Neural cell (in vitro differentiated cells): ENCODE results near the gene DERL3. TPM values are rescaled to one million over a fixed set of nuclear protein-coding genes. Genes with fewer than 3 reads are reported as not detected.

Experiments used
- H2AFZ ChIP-seq: fragments of 200-600, 300-800 bp; sonication (generic), shearing (Covaris generic); 2 replicates; pipeline ENCODE4 v1.6.0; 2014; ENCODE audit warnings: low read depth, mild to moderate bottlenecking, antibody characterized with exemption, low read length, moderate library complexity
- H3F3A ChIP-seq: fragments of 200-600 bp; shearing (Covaris generic); 2 replicates; pipeline ENCODE4 v1.6.1; 2016; ENCODE audit warnings: mild to moderate bottlenecking, moderate library complexity, mixed read lengths, antibody characterized with exemption, low read length; ENCODE audit not compliant: insufficient read depth, poor library complexity, severe bottlenecking
- H3K27ac ChIP-seq: fragments of 200-600, 300-800 bp; sonication (generic), shearing (Covaris generic); 2 replicates; pipeline ENCODE4 v1.5.1; 2014; ENCODE audit warnings: mild to moderate bottlenecking, low read length, moderate library complexity
- H3K27me3 ChIP-seq: fragments of 300-800, 200-600 bp; sonication (generic), shearing (Covaris generic); 2 replicates; pipeline ENCODE4 v1.6.0; 2014; ENCODE audit warnings: mild to moderate bottlenecking, low read depth, low read length, moderate library complexity; ENCODE audit not compliant: insufficient read depth
- H3K36me3 ChIP-seq: fragments of 300-800, 200-600 bp; sonication (generic), shearing (Covaris generic); 2 replicates; pipeline ENCODE4 v1.5.1; 2014; ENCODE audit warnings: mild to moderate bottlenecking, antibody characterized with exemption, low read length, moderate library complexity; ENCODE audit not compliant: insufficient read depth
- H3K4me2 ChIP-seq: fragments of 300-800, 200-600 bp; sonication (generic), shearing (Covaris generic); 2 replicates; pipeline ENCODE4 v1.6.0; 2014; ENCODE audit warnings: mild to moderate bottlenecking, low read length
- H3K4me3 ChIP-seq: fragments of 300-800, 200-600 bp; sonication (generic), shearing (Covaris generic); 2 replicates; pipeline ENCODE4 v1.5.1; 2014; ENCODE audit warnings: mild to moderate bottlenecking, low read length, moderate library complexity
- H3K79me2 ChIP-seq: fragments of 200-600 bp; shearing (Covaris generic); replicated peaks from 2 replicates; pipeline ENCODE4 v1.6.0; 2014; ENCODE audit warnings: mild to moderate bottlenecking, low read length, moderate library complexity; ENCODE audit not compliant: insufficient read depth
- H3K9ac ChIP-seq: fragments of 300-800, 200-600 bp; sonication (generic), shearing (Covaris generic); 2 replicates; pipeline ENCODE4 v1.6.1; 2016; ENCODE audit warnings: mild to moderate bottlenecking, low read length, mixed read lengths
- H3K9me2 ChIP-seq: fragments of 200-600 bp; shearing (Covaris generic); 2 replicates; pipeline ENCODE4 v1.6.1; 2016; ENCODE audit warnings: mild to moderate bottlenecking, low read length, mixed read lengths; ENCODE audit not compliant: insufficient read depth
- H3K9me3 ChIP-seq: fragments of 200-600, 300-800 bp; sonication (generic), shearing (Covaris generic); 2 replicates; pipeline ENCODE4 v1.6.1; 2016; ENCODE audit warnings: mild to moderate bottlenecking, mixed run types, low read length, moderate library complexity, mixed read lengths
- H4K20me1 ChIP-seq: fragments of 200-600 bp; shearing (Covaris generic); 2 replicates; pipeline ENCODE4 v1.6.1; 2016; ENCODE audit warnings: mild to moderate bottlenecking, mixed run types; ENCODE audit not compliant: insufficient read depth
- EP300 ChIP-seq: fragments of 450-650 bp; conservative IDR thresholded peaks from 2 replicates; pipeline ENCODE4 v1.6.1; 2014; ENCODE audit warnings: antibody characterized with exemption, mild to moderate bottlenecking, moderate library complexity; ENCODE audit not compliant: poor library complexity, severe bottlenecking
- EZH2 ChIP-seq: fragments of 200-600, 300-800 bp; shearing (Covaris generic), sonication (generic); IDR thresholded peaks from 2 replicates; pipeline ENCODE4 v1.6.1; 2014; ENCODE audit warnings: antibody characterized with exemption, low read length, borderline replicate concordance, mild to moderate bottlenecking; ENCODE audit not compliant: insufficient read depth, poor library complexity, severe bottlenecking
- MXI1 ChIP-seq: fragments of 450-650 bp; conservative IDR thresholded peaks from 2 replicates; pipeline ENCODE4 v1.6.1; 2014; ENCODE audit warnings: antibody characterized with exemption, mild to moderate bottlenecking; ENCODE audit not compliant: poor library complexity, severe bottlenecking
- POLR2AphosphoS5 ChIP-seq: IDR thresholded peaks from 2 replicates; pipeline ENCODE4 v1.6.1; 2012
- RAD21 ChIP-seq: fragments of 450-650 bp; conservative IDR thresholded peaks from 2 replicates; pipeline ENCODE4 v1.6.1; 2014; ENCODE audit warnings: antibody characterized with exemption, mild to moderate bottlenecking, moderate library complexity
- SMC3 ChIP-seq: fragments of 450-650 bp; conservative IDR thresholded peaks from 2 replicates; pipeline ENCODE4 v1.6.1; 2014; ENCODE audit warnings: antibody characterized with exemption, mild to moderate bottlenecking, moderate library complexity; ENCODE audit not compliant: poor library complexity
- TAF1 ChIP-seq: IDR thresholded peaks from 2 replicates; pipeline ENCODE4 v1.6.1; 2012; ENCODE audit warnings: low read depth
- polyA plus RNA-seq: library from polyadenylated mRNA; depleted of rRNA; stranded (reverse); fragments of >200 nt; gene quantifications from 2 replicates; pipeline ENCODE4 v1.2.3, GENCODE V29; 2014
- TF ChIP-seq, protein P1 (sequence below): fragments of 450-650 bp; IDR thresholded peaks from 2 replicates; pipeline ENCODE4 v1.5.1; 2014; ENCODE audit warnings: antibody characterized with exemption, mild to moderate bottlenecking, moderate library complexity; ENCODE audit not compliant: poor library complexity, severe bottlenecking
- TF ChIP-seq, protein P2 (sequence below): IDR thresholded peaks from 2 replicates; pipeline ENCODE4 v1.6.1; 2012; ENCODE audit warnings: borderline replicate concordance

The DERL3 gene
- polyA plus RNA-seq, 1 donor from 2014 or later: 0.84 TPM

DNA sequence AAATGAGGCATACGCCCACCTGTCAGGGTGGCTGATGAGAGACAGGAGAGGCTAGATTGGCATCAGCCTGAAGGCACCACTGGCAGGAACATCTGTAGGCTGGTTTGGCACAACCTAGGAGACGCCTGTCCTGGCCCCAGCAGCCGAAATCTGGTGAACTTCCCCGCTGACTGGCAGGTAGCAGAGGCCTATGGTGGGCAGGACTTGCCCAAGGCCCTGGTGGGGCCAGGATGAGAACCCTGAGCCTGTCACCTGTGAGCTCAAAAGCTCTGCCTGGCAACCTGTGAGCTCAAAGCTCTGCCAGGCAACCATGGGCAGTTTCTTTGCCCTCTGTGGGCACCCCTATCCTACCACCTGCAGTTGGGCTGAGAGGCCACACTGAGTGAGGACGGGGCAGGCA, 2.5 kb downstream of the DERL3 start:
- no peaks in the 10 kb centered on the region for H4K20me1 ChIP-seq
- H2AFZ ChIP-seq: no peak overlapping the region
- H3K9ac ChIP-seq: no peak overlapping the region
- TF ChIP-seq RAD21 (no peak), TAF1 (no peak), EZH2 (no peak), MXI1 (no peak), EP300 (no peak), POLR2AphosphoS5 (no peak), SMC3 (no peak)
- TF ChIP-seq, protein P1, sequence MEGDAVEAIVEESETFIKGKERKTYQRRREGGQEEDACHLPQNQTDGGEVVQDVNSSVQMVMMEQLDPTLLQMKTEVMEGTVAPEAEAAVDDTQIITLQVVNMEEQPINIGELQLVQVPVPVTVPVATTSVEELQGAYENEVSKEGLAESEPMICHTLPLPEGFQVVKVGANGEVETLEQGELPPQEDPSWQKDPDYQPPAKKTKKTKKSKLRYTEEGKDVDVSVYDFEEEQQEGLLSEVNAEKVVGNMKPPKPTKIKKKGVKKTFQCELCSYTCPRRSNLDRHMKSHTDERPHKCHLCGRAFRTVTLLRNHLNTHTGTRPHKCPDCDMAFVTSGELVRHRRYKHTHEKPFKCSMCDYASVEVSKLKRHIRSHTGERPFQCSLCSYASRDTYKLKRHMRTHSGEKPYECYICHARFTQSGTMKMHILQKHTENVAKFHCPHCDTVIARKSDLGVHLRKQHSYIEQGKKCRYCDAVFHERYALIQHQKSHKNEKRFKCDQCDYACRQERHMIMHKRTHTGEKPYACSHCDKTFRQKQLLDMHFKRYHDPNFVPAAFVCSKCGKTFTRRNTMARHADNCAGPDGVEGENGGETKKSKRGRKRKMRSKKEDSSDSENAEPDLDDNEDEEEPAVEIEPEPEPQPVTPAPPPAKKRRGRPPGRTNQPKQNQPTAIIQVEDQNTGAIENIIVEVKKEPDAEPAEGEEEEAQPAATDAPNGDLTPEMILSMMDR: no peak
- TF ChIP-seq, protein P2, sequence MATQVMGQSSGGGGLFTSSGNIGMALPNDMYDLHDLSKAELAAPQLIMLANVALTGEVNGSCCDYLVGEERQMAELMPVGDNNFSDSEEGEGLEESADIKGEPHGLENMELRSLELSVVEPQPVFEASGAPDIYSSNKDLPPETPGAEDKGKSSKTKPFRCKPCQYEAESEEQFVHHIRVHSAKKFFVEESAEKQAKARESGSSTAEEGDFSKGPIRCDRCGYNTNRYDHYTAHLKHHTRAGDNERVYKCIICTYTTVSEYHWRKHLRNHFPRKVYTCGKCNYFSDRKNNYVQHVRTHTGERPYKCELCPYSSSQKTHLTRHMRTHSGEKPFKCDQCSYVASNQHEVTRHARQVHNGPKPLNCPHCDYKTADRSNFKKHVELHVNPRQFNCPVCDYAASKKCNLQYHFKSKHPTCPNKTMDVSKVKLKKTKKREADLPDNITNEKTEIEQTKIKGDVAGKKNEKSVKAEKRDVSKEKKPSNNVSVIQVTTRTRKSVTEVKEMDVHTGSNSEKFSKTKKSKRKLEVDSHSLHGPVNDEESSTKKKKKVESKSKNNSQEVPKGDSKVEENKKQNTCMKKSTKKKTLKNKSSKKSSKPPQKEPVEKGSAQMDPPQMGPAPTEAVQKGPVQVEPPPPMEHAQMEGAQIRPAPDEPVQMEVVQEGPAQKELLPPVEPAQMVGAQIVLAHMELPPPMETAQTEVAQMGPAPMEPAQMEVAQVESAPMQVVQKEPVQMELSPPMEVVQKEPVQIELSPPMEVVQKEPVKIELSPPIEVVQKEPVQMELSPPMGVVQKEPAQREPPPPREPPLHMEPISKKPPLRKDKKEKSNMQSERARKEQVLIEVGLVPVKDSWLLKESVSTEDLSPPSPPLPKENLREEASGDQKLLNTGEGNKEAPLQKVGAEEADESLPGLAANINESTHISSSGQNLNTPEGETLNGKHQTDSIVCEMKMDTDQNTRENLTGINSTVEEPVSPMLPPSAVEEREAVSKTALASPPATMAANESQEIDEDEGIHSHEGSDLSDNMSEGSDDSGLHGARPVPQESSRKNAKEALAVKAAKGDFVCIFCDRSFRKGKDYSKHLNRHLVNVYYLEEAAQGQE: no peak
- H3K4me2 ChIP-seq: no peak overlapping the region
- no peaks in the 10 kb centered on the region for H3F3A ChIP-seq
- H3K9me3 ChIP-seq: no peaks in the 10 kb centered on the region
- H3K27me3 ChIP-seq: no peaks in the 10 kb centered on the region
- no peaks in the 10 kb centered on the region for H3K9me2 ChIP-seq
- no peak overlapping the region for H3K27ac ChIP-seq
- peaks cover 2% of the 10 kb centered on the region for H3K79me2 ChIP-seq
- no peak overlapping the region for H3K4me3 ChIP-seq
- no peaks in the 10 kb centered on the region for H3K36me3 ChIP-seq

DNA sequence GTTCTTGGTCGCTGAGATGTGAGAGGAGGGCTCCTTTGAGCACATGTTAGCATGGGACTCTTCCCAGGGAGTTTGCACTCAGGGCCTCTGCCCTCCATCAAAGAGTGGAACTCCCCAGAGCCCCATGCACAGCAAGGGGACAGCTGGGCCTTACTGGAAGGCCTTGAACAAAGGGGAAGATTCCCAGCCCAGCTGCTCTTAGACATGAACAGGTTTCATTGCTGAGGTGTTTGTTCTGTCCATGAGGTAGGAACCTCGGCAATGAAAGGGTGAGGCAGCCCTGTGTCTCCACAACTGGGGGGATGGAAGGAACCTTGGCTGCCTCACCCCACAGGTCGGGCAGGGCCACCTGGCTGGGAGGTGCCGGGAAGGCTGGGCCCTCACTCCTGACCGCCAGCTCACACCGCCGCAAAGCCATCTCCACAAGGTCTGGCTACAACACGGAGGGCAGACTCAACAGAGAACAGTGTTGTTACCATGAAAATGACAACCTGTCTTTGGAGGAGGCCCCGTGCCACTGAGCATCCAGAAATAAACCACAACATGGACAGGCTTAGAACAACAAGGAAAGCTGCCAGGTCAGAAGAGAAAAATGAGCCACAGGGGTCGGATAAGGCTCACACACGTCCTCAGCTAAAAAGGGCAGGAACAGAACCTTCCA, 3.2 kb downstream of the DERL3 start:
- Histone ChIP-seq H3K27ac (no peak overlapping the region), H2AFZ (no peak overlapping the region)

More for the DNA sequence above, 3.2 kb downstream of the DERL3 start:
- Histone ChIP-seq H3K36me3 (no peaks in the 10 kb centered on the region), H3K4me3 (no peak overlapping the region), H3K79me2 (peaks cover 6% of the 10 kb centered on the region), H3K9me2 (no peaks in the 10 kb centered on the region), H3K4me2 (no peak overlapping the region), H3K27me3 (no peaks in the 10 kb centered on the region), H3K9me3 (no peaks in the 10 kb centered on the region), H3K9ac (no peak overlapping the region), H3F3A (no peaks in the 10 kb centered on the region), H4K20me1 (no peaks in the 10 kb centered on the region)
- TF ChIP-seq SMC3 (no peak), EZH2 (no peak), RAD21 (no peak), EP300 (no peak), POLR2AphosphoS5 (no peak), TAF1 (no peak), MXI1 (no peak)
- TF ChIP-seq, protein P1: no peak
- TF ChIP-seq, protein P2: no peak
